GM18526 (cell line): ENCODE data around the gene ANXA1.

Source experiments
- POLR2A ChIP-seq: IDR thresholded peaks from 3 replicates; pipeline ENCODE4 v1.6.1; 2011; ENCODE audit not compliant: insufficient read length; ENCODE audit errors: extremely low read depth

The ANXA1 gene

DNA sequence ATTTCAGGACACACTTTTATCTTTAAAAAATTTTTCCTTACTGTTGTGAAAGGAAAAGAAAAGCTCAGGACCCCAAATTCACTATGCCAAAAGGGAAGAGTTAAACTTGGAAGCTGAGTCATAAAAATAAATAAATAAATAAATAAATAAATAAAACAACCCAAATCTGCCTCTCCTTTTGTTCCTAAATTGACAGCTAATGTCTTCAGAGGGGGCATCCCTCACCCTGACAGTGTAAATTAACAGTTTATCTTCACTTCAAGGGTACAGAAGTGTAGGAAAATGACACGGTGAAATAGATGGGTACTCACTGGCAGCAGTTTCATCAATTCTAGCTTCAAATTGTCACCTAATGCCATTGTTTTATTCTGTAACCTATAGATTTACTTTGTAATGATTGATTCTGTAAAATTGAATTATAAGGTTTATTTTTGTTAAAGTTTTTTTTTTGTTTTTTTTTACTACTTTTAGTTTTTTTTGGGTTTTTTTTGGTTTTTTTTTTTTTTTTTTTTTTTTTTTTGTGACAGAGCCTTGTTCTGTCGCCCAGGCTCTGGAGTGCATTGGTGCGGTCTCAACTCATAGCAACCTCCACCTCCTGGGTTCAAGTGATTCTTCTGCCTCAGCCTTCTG, 18.5 kb upstream of the ANXA1 start:
- TF ChIP-seq POLR2A: no peak

DNA sequence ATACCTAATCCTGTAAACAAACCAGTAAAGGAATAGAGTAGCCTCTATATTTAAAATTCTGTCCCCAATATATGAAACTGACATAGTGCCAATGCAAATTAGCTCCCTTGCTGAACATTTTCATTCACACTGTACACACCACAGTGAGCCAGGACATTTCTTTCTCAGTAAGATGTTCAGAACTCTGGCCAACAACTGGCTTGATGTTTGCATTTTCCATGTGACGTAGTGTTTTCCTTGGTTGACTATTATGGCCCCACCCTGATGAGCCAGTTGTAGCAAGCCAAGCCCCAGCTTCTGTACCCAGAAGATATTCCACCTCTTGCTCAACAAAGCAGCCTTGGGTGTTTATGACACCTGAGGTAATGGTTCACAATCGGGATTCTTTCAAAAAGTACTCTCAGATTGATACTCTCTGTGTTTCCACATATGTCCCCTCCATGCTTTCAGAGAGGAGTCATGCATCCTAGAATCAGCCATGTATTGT, 17.7 kb upstream of the ANXA1 start:
- TF ChIP-seq POLR2A: no peak

DNA sequence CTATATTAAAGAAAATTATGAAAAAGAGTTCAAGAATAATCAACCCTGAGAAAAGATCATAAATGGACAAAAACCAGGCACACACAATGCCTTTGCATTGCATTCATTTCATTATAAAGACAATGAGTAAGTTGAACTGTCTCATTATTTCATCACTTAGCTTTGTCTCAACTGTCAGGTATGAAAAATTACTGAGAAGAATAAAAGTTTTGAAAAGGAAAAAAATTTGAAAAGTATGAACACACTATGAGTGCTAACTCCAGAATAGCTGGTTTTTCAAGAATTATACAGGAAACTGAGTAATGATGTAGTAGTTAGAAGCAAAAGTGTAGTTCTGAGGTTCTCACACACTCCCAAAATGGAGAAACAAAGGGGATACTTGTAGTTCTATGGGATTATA, 16.3 kb upstream of the ANXA1 start:
- no peak for TF ChIP-seq POLR2A

DNA sequence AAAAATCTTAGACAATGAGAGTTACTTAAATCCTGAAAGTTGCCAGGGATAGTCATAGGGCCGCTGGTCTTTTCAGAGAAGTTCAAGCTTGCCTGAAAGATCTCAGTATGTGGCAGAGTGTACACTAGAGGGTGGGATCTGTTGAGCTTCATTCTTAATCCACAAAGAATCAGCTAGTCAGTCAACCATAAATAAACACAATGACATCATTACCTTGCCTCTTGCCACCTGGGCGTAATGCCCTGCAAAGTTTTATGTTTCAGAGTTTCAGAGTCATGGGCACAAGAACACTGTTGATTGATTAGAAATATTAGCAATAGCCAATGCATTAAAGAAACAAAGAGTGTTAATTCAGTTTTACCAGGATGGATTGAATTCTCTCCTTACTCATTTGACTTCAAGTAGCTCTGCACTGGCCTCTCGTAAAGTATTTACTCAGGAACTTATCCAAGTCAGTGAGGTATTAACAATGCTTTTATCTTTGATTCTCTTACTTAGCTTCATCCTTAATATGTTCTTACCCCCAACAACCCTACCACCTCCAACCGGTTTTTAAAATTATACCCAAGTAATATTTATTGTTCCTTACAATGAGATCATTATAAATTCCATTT, 14.3 kb upstream of the ANXA1 start:
- TF ChIP-seq POLR2A: no peak

GRCh38 chr9:73137914-73138313, 13.8 kb upstream of the ANXA1 start:
- no peak for TF ChIP-seq POLR2A

DNA sequence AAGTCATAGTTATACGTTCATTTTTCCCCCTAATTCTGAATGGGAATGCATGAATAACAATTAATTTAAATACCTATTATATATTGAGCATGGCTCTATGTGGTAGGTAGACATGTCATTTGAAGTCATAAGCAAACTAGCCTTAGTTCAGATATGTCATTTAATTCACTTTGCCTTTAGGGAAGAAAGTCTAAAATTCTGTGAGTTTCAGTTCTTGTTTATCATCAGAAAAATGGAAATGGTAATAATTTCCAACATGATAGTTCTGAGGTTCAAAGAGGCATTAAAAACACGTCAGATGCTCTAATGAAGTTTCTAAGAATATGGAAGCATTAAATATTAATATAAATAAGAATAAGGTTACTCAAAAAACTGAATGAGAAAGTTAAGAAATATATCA, 13.1 kb upstream of the ANXA1 start:
- no peak for TF ChIP-seq POLR2A

- TF ChIP-seq POLR2A: no peak
Measured at GRCh38 chr9:73141282-73141681, 10.4 kb upstream of the ANXA1 start.

GRCh38 chr9:73143711-73144328, 7.8 kb upstream of the ANXA1 start:
- no peak for TF ChIP-seq POLR2A

DNA sequence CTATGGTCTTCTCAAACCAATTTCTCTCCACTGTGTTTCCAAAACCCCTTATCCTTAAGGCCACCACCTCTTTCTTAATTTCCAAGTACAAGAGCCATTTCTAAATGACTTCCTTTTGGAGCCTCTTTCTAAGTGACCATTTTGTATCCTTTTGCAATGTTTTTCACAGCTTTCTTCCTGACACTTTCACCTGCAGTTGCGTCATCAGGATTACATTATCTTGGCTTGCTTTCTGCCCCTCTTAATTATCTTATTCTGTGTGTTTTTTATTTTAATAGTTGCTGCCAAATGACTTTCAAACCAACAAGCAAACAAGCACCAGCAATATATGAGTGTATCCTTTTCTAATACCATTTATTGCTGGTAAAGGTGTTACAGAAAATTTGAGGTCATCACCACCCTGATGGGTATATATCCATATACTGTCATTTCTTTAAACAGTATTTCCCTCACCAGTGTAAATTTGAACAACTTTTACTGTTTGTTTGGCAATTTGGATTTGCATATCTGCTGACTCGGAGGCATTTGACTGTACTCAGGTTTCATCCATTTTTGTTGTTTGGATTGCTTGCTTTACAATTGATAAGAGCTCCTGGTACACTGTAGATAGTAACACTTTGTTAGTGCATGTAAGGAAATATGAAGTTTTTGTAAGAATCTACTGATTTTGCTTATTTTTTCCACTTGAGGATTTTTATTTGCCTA, 5.4 kb upstream of the ANXA1 start:
- no peak for TF ChIP-seq POLR2A

- TF ChIP-seq POLR2A: no peak
Measured at GRCh38 chr9:73148447-73148937, 3.2 kb upstream of the ANXA1 start.

- no peak for TF ChIP-seq POLR2A
Measured at GRCh38 chr9:73149371-73150067, 2.1 kb upstream of the ANXA1 start.

GRCh38 chr9:73152543-73152844, 829 bp downstream of the ANXA1 start:
- no peak for TF ChIP-seq POLR2A

DNA sequence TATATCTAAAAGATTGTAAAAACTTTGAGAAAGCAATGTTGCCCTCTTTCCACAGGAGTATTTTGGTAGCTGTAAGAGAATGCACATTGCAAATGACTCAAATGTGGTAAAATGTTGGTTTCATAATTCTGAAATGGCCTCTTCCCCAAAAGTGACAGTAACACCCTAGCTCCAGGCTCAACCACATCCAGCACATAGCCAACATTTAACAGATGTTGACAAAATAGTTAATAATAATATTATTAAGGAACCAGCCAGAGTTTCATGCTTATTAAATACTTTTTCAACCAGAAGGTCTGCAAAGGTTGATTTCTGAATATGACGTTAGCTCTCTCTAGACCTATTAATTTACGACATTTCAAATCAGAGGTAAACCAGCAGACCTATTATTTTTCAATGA, 1.3 kb downstream of the ANXA1 start:
- TF ChIP-seq POLR2A: no peak

DNA sequence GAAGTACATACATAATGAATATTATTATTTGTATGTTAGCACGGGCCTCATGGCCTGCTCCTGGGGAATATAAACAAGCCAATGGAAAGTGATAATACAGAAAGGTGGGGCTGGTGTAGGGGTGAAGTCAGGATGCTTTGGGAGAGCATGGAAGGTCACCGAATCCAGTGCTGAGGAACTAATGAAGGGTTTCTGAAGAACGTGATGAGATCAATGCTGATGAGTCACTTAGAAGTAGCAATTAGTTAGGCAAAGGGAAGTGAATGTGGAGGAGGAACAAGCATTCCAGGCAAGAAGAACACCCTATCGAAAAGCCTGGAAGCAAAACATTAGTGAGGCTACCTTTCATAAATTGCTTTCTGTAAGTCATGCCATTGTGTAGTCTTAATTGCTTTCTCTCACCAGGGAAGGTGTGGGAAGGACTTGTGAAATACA, 2.1 kb downstream of the ANXA1 start:
- no peak for TF ChIP-seq POLR2A

DNA sequence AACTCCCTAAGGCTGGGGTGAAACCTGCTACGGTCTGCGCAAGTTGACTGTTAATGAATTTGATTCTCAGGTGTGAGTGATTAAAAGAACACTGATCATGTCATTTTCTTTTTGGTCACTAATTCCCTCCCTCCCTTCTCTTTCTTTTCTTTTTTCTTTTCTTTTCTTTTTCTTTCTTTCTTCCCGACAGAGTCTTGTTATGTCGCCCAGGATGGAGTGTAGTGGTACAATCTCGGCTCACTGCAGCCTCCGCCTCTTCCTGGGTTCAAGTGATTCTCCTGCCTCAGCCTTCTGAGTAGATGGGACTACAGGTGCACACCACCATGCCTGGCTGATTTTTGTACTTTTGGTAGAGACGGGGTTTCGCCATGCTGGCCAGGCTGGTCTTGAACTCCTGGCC, 2.6 kb downstream of the ANXA1 start:
- TF ChIP-seq POLR2A: no peak
